GM21529 (cell line): ENCODE data around the gene SH3PXD2B.

Source experiments
- ATAC-seq: cut with Tn5 transposase; IDR thresholded peaks from one replicate; pipeline ENCODE4 v1.9.1; 2021; ENCODE audit not compliant: unreplicated experiment

The SH3PXD2B gene

DNA sequence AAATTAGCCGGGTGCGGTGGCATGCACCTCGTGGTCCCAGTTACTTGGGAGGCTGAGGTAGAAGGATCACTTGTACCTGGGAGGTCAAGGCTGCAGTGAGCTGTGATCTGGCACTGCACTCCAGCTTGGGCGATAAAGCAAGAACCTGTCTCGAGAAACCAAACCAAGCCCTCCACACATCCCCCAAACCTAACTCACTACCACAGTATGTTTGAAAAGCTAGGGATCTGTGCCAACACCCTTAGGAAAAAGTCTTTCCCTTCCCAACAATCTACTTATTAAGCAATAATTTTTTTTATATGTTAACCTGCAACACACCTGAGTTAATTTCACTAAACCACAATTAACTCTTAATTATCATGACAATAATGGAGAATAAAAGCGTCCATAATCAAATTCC is 173.0 kb downstream of the SH3PXD2B start:
- ATAC-seq = no peak

DNA sequence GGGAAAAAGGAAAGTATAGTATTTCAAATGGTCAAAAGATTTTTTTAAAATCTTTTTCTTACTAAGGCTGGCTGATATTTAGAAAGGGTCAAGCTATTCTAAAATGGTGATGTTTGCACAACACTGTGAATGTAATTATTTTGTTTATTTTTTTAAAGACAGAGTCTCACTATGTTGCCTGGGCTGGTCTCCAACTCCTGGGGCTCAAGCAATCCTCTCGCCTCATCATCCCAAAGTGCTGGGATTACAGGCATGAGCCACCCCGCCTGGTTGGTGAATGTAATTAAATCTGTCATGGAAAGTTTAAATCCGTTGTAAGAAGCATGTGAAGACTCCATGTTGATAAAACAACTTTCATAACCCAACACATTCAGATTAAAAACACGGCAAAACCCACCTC is 173.4 kb downstream of the SH3PXD2B start:
- ATAC-seq = no peak

DNA sequence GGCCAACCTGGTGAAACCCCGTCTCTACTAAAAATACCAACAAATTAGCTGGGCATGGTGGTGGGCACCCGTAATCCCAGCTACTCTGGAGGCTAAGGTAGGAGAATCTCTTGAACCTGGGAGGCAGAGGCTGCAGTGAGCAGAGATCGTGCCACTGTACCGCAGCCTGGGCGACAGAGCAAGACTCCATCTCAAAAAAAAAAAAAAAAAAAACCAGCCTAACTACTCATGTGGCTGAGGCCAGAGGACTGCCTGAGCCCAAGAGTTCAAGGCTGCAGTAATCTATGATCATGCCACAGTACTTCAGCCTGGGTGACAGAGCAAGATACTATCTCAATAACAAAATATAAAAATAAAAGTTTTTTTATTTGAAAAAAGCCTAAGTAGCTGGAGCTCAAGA is 174.0 kb downstream of the SH3PXD2B start:
- no peak for ATAC-seq

DNA sequence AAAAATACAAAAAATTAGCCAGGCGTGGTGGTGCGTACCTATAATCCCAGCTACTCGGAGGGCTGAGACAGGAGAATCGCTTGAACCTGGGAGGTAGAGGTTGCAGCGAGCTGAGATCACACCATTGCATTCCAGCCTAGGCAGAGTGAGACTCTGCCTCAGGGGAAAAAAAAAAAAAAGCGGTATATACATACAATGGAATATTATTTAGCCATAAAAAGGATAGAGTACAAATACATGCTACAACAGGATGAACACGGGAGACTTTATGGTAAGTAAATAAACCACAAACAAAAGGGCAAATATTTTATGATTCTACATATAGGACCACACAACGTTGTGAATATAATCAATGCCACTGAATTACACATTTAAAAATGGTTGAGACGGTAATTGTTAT is 176.0 kb downstream of the SH3PXD2B start:
- ATAC-seq = no peak

DNA sequence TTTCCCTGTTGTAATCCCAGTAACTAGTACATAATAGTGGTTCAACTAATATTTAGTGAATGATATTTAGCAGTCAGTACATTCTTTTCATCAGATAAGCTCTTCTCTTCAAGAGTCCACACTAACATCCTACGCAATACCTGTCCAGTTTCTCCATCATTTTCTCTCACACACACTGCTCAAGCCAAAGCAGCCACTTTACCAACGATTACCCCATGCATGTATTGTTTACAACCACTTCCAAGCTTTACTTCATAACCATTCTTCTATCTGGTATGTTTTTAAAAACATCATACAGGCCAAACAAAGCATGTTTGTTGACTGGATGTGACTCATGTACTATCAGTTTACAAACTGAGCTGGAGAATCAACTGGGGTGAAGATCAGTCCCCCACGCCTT is 178.1 kb downstream of the SH3PXD2B start:
- no peak for ATAC-seq
